H9 (cell line): Measurements from ENCODE around the gene ALDH1A3. TPM values are rescaled to one million over a fixed set of nuclear protein-coding genes. Genes with fewer than 3 reads are reported as not detected.

Experiments used
- DNase-seq: peaks from one replicate; pipeline ENCODE4 v3.0.0-alpha.2; 2017
- H2AFZ ChIP-seq: one replicate; pipeline ENCODE4 v1.6.1; 2013; ENCODE audit warnings: mild to moderate bottlenecking, low read length, control low read depth, moderate library complexity
- H2AK5ac ChIP-seq: 2 replicates; pipeline ENCODE4 v1.6.1; 2013; ENCODE audit warnings: low read length, control low read depth, mixed read lengths; ENCODE audit not compliant: insufficient read length
- H2BK120ac ChIP-seq: one replicate; pipeline ENCODE4 v1.6.1; 2013; ENCODE audit warnings: low read depth, mild to moderate bottlenecking, low read length, control low read depth, inconsistent platforms; ENCODE audit not compliant: poor library complexity, severe bottlenecking
- H2BK12ac ChIP-seq: 2 replicates; pipeline ENCODE4 v1.6.1; 2013; ENCODE audit warnings: low read length, control low read depth, mixed read lengths, low read depth; ENCODE audit not compliant: insufficient read length
- H2BK15ac ChIP-seq: 2 replicates; pipeline ENCODE4 v1.6.1; 2013; ENCODE audit warnings: low read depth, low read length, control low read depth
- H2BK20ac ChIP-seq: one replicate; pipeline ENCODE4 v1.6.1; 2013; ENCODE audit warnings: low read depth, mild to moderate bottlenecking, low read length, control low read depth, inconsistent platforms; ENCODE audit not compliant: poor library complexity, severe bottlenecking
- H2BK5ac ChIP-seq: 2 replicates; pipeline ENCODE4 v1.6.1; 2013; ENCODE audit warnings: low read length, control low read depth, mixed read lengths; ENCODE audit not compliant: insufficient read length
- H3K14ac ChIP-seq: 2 replicates; pipeline ENCODE4 v1.6.1; 2013; ENCODE audit warnings: low read length, control low read depth; ENCODE audit not compliant: insufficient read depth
- H3K18ac ChIP-seq: 2 replicates; pipeline ENCODE4 v1.6.1; 2013; ENCODE audit warnings: low read depth, mild to moderate bottlenecking, mixed read lengths, low read length, control low read depth; ENCODE audit not compliant: insufficient read length
- H3K23ac ChIP-seq: 2 replicates; pipeline ENCODE4 v1.6.1; 2013; ENCODE audit warnings: low read length, control low read depth, mixed read lengths, low read depth; ENCODE audit not compliant: insufficient read length
- H3K23me2 ChIP-seq: 2 replicates; pipeline ENCODE4 v1.6.1; 2013; ENCODE audit warnings: low read depth, mild to moderate bottlenecking, mixed read lengths, low read length, control low read depth; ENCODE audit not compliant: insufficient read length, poor library complexity, severe bottlenecking
- H3K27ac ChIP-seq: 2 replicates; pipeline ENCODE4 v1.5.1; 2013; ENCODE audit warnings: low read length, control low read depth, mixed read lengths, low read depth; ENCODE audit not compliant: insufficient read length
- H3K27me3 ChIP-seq: 2 replicates; pipeline ENCODE4 v1.6.1; 2013; ENCODE audit warnings: low read length, control low read depth, inconsistent platforms; ENCODE audit not compliant: insufficient read depth
- H3K4ac ChIP-seq: 2 replicates; pipeline ENCODE4 v1.6.1; 2013; ENCODE audit warnings: low read depth, mild to moderate bottlenecking, control low read depth, inconsistent platforms, low read length, moderate library complexity
- H3K4me1 ChIP-seq: 2 replicates; pipeline ENCODE4 v1.6.1; 2013; ENCODE audit warnings: low read length, control low read depth, inconsistent platforms; ENCODE audit not compliant: insufficient read depth
- H3K4me2 ChIP-seq: 2 replicates; pipeline ENCODE4 v1.6.1; 2013; ENCODE audit warnings: low read length, control low read depth, mixed read lengths; ENCODE audit not compliant: insufficient read length, insufficient read depth
- H3K56ac ChIP-seq: 2 replicates; pipeline ENCODE4 v1.6.1; 2013; ENCODE audit warnings: low read depth, mild to moderate bottlenecking, mixed read lengths, low read length, control low read depth; ENCODE audit not compliant: insufficient read length
- H3K79me1 ChIP-seq: 2 replicates; pipeline ENCODE4 v1.6.1; 2013; ENCODE audit warnings: low read depth, mild to moderate bottlenecking, moderate library complexity, low read length, control low read depth, inconsistent platforms; ENCODE audit not compliant: insufficient read depth, poor library complexity, severe bottlenecking
- H3K79me2 ChIP-seq: 2 replicates; pipeline ENCODE4 v1.6.1; 2013; ENCODE audit warnings: low read length, control low read depth, inconsistent platforms; ENCODE audit not compliant: insufficient read depth
- H3K9ac ChIP-seq: 2 replicates; pipeline ENCODE4 v1.6.1; 2013; ENCODE audit warnings: low read length, control low read depth, mixed read lengths; ENCODE audit not compliant: insufficient read length; ENCODE audit errors: extremely low read depth
- H3K9me3 ChIP-seq: one replicate; pipeline ENCODE4 v1.6.1; 2013; ENCODE audit warnings: low read depth, low read length, inconsistent platforms; ENCODE audit not compliant: control insufficient read depth
- H3T11ph ChIP-seq: one replicate; pipeline ENCODE4 v1.6.1; 2013; ENCODE audit warnings: mild to moderate bottlenecking, low read length, control low read depth, inconsistent platforms
- H4K20me1 ChIP-seq: one replicate; pipeline ENCODE4 v1.6.1; 2013; ENCODE audit not compliant: control insufficient read depth, insufficient read length, insufficient read depth
- H4K5ac ChIP-seq: 2 replicates; pipeline ENCODE4 v1.6.1; 2013; ENCODE audit warnings: low read depth, mild to moderate bottlenecking, mixed read lengths, low read length, control low read depth; ENCODE audit not compliant: insufficient read length
- H4K8ac ChIP-seq: replicated peaks from 2 replicates; pipeline ENCODE4 v1.6.1; 2013; ENCODE audit warnings: low read length, control low read depth, mixed read lengths, low read depth; ENCODE audit not compliant: insufficient read length
- H4K91ac ChIP-seq: 2 replicates; pipeline ENCODE4 v1.6.1; 2013; ENCODE audit warnings: low read depth, mild to moderate bottlenecking, moderate library complexity, mixed read lengths, low read length, control low read depth; ENCODE audit not compliant: insufficient read length
- H3K27ac Mint-ChIP-seq, 3 experiments: 2 replicates in 2 of 3; 3 replicates in 1 of 3; pipeline ENCODE4 v1.8.0; 2020 to 2021; ENCODE audit warnings: mixed read lengths in 3 of 3, mild to moderate bottlenecking in 1 of 3, moderate library complexity in 1 of 3
- H3K27me3 Mint-ChIP-seq: 2 replicates; pipeline ENCODE4 v1.8.0; 2021; ENCODE audit warnings: low read depth, mild to moderate bottlenecking, moderate library complexity, mixed read lengths
- H3K36me3 Mint-ChIP-seq, 3 experiments: 2 replicates in 2 of 3; 3 replicates in 1 of 3; pipeline ENCODE4 v1.8.0; 2020 to 2021; ENCODE audit warnings: low read depth in 3 of 3, mixed read lengths in 3 of 3; ENCODE audit not compliant: insufficient read depth in 1 of 3
- H3K4me1 Mint-ChIP-seq, 2 experiments: 2 replicates each; pipeline ENCODE4 v1.8.0; 2020; ENCODE audit warnings: mixed read lengths in 2 of 2
- H3K4me3 Mint-ChIP-seq, 2 experiments: 2 replicates in 1 of 2; 3 replicates in 1 of 2; pipeline ENCODE4 v1.8.0; 2020 to 2021; ENCODE audit warnings: mild to moderate bottlenecking in 2 of 2, mixed read lengths in 2 of 2, moderate library complexity in 1 of 2
- H3K9me3 Mint-ChIP-seq, 2 experiments: 2 replicates in 1 of 2; 3 replicates in 1 of 2; pipeline ENCODE4 v1.8.0; 2020; ENCODE audit warnings: mild to moderate bottlenecking in 2 of 2, mixed read lengths in 2 of 2, moderate library complexity in 1 of 2
- WGBS: extraction: QIAGEN DNeasy Blood & Tissue Kit; methylation state at CpG from one replicate; pipeline ENCODE4 v1.1.7; 2013; ENCODE audit warnings: missing lambda C conversion rate, low lambda C conversion rate, mixed read lengths; ENCODE audit not compliant: insufficient read length; ENCODE audit errors: extremely low coverage; 5-methylcytosine and 5-hydroxymethylcytosine counted together
- total RNA-seq: library from RNA; stranded (reverse); gene quantifications from 2 replicates; pipeline ENCODE4 v1.2.1, GENCODE V29; 2021
- TF ChIP-seq, protein P1 (sequence below): fragments of 200-600 bp; sonication (generic); conservative IDR thresholded peaks from 3 replicates; pipeline ENCODE4 v1.8.0; 2021; ENCODE audit warnings: antibody characterized with exemption, mild to moderate bottlenecking

ALDH1A3 gene
- total RNA-seq, 1 experiment from 2014 or later: 9.2 TPM

GRCh38 chr15:100858294-100858693 is 21.3 kb upstream of the ALDH1A3 start:
- Histone ChIP-seq H4K5ac (no peak overlapping the region), H4K8ac (no peak overlapping the region), H3K14ac (no peak overlapping the region), H3K18ac (no peak overlapping the region), H3K9me3 (no peaks in the 10 kb centered on the region), H2BK120ac (no peak overlapping the region), H2BK12ac (no peak overlapping the region), H2BK5ac (no peak overlapping the region), H2AFZ (no peak overlapping the region), H3K27me3 (no peaks in the 10 kb centered on the region), H3K79me2 (no peaks in the 10 kb centered on the region), H2AK5ac (no peak overlapping the region), H4K91ac (no peak overlapping the region), H4K20me1 (no peaks in the 10 kb centered on the region), H3K4me1 (no peaks in the 10 kb centered on the region), H3K79me1 (no peaks in the 10 kb centered on the region), H3T11ph (no peak overlapping the region), H3K23ac (no peak overlapping the region), H3K23me2 (no peaks in the 10 kb centered on the region), H3K56ac (no peak overlapping the region), H3K4me2 (no peak overlapping the region), H3K9ac (no peak overlapping the region), H2BK15ac (no peak overlapping the region), H3K4ac (no peak overlapping the region), H3K27ac (no peak overlapping the region), H2BK20ac (no peak overlapping the region)
- peaks cover 4% of the 10 kb centered on the region for H3K27me3 Mint-ChIP-seq
- no peak for DNase-seq
- WGBS: no CpG with 5 or more reads among the region's 2 CpGs
- TF ChIP-seq, protein P1, sequence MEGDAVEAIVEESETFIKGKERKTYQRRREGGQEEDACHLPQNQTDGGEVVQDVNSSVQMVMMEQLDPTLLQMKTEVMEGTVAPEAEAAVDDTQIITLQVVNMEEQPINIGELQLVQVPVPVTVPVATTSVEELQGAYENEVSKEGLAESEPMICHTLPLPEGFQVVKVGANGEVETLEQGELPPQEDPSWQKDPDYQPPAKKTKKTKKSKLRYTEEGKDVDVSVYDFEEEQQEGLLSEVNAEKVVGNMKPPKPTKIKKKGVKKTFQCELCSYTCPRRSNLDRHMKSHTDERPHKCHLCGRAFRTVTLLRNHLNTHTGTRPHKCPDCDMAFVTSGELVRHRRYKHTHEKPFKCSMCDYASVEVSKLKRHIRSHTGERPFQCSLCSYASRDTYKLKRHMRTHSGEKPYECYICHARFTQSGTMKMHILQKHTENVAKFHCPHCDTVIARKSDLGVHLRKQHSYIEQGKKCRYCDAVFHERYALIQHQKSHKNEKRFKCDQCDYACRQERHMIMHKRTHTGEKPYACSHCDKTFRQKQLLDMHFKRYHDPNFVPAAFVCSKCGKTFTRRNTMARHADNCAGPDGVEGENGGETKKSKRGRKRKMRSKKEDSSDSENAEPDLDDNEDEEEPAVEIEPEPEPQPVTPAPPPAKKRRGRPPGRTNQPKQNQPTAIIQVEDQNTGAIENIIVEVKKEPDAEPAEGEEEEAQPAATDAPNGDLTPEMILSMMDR: no peak
- H3K4me1 Mint-ChIP-seq: peaks cover 3 to 7% of the 10 kb centered on the region in 2 experiments; a peak in 2 of 4 replicates
- H3K4me3 Mint-ChIP-seq: no peak overlapping the region
- no peak overlapping the region for H3K27ac Mint-ChIP-seq
- H3K9me3 Mint-ChIP-seq: peaks cover 10% of the 10 kb centered on the region in 2 experiments; a peak in 3 of 5 replicates
- H3K36me3 Mint-ChIP-seq: peaks cover 0 to 13% (median 3%) of the 10 kb centered on the region in 3 experiments; a peak in 3 of 7 replicates
